PC-3 (cell line): ENCODE results near the gene ARRDC5. TPM values are rescaled to one million over a fixed set of nuclear protein-coding genes. Genes with fewer than 3 reads are reported as not detected.

Source experiments
- ATAC-seq: fragments of 200-7000 bp; cut with Tn5 transposase; 2 replicates; pipeline ENCODE4 v1.9.1; 2020; ENCODE audit warnings: mild to moderate bottlenecking, moderate library complexity
- BruUV-seq: library from RNA; stranded (reverse); fragments of 400-500 nt; replicated peaks from 2 replicates; lab custom pipeline; 2021; lab: Mats Ljungman, UMichigan
- CTCF ChIA-PET: fragments of 300-600 bp; sonication (Branson Sonifier 250); formaldehyde crosslinking; loops from one replicate; lab custom pipeline; 2022; ENCODE audit warnings: antibody characterized with exemption; lab: Charles Lee
- POLR2A ChIA-PET: fragments of 300-600 bp; sonication (Branson Sonifier 250); formaldehyde crosslinking; loops from one replicate; lab custom pipeline; 2022; ENCODE audit warnings: antibody characterized with exemption; ENCODE audit not compliant: unreplicated experiment; lab: Charles Lee
- DNase-seq: peaks from one replicate; pipeline ENCODE4 v3.0.0-alpha.2; 2015
- H2AFZ ChIP-seq: fragments of 300-600 bp; sonication (generic); 2 replicates; pipeline ENCODE4 v1.6.0; 2016; ENCODE audit warnings: antibody characterized with exemption, low read length
- H3F3A ChIP-seq: fragments of 300-600 bp; sonication (generic); one replicate; pipeline ENCODE4 v1.6.0; 2017; ENCODE audit warnings: antibody characterized with exemption, low read length, control low read depth, mild to moderate bottlenecking; ENCODE audit not compliant: unreplicated experiment
- H3K27ac ChIP-seq: fragments of 300-600 bp; sonication (generic); 2 replicates; pipeline ENCODE4 v1.5.1; 2016; ENCODE audit warnings: mild to moderate bottlenecking, low read length
- H3K27me3 ChIP-seq: fragments of 300-600 bp; sonication (generic); 2 replicates; pipeline ENCODE4 v1.6.1; 2016; ENCODE audit warnings: low read length, mixed read lengths
- H3K36me3 ChIP-seq: fragments of 300-600 bp; sonication (generic); 2 replicates; pipeline ENCODE4 v1.6.1; 2016; ENCODE audit warnings: low read depth, mixed run types, low read length, mixed read lengths
- H3K4me1 ChIP-seq: fragments of 300-600 bp; sonication (generic); 2 replicates; pipeline ENCODE4 v1.5.1; 2016; ENCODE audit warnings: low read length; ENCODE audit not compliant: insufficient read depth
- H3K4me2 ChIP-seq: fragments of 300-600 bp; sonication (generic); 2 replicates; pipeline ENCODE4 v1.6.0; 2016; ENCODE audit warnings: low read length
- H3K4me3 ChIP-seq: fragments of 300-600 bp; sonication (generic); 2 replicates; pipeline ENCODE4 v1.5.1; 2016; ENCODE audit warnings: mild to moderate bottlenecking, low read length, mixed read lengths
- H3K79me2 ChIP-seq: fragments of 300-600 bp; sonication (generic); 2 replicates; pipeline ENCODE4 v1.6.1; 2017; ENCODE audit warnings: low read length, mixed read lengths
- H3K9ac ChIP-seq: fragments of 300-600 bp; sonication (generic); 2 replicates; pipeline ENCODE4 v1.6.0; 2016; ENCODE audit warnings: mild to moderate bottlenecking, low read length
- H3K9me2 ChIP-seq: fragments of 300-600 bp; sonication (generic); replicated peaks from 2 replicates; pipeline ENCODE4 v1.6.1; 2016; ENCODE audit warnings: mixed run types, low read length, mixed read lengths
- H3K9me3 ChIP-seq: fragments of 300-600 bp; sonication (generic); 2 replicates; pipeline ENCODE4 v1.6.1; 2016; ENCODE audit warnings: low read length, mixed read lengths
- H4K20me1 ChIP-seq: fragments of 300-600 bp; sonication (generic); 2 replicates; pipeline ENCODE4 v1.6.1; 2016; ENCODE audit warnings: low read length, mixed read lengths
- CTCF ChIP-seq: fragments of 300-600 bp; sonication (generic); conservative IDR thresholded peaks from 2 replicates; pipeline ENCODE4 v1.5.1; 2017; ENCODE audit warnings: antibody characterized with exemption, low read depth, mild to moderate bottlenecking, low read length
- EZH2 ChIP-seq: fragments of 300-600 bp; sonication (generic); IDR thresholded peaks from one replicate; pipeline ENCODE4 v1.6.1; 2017; ENCODE audit warnings: antibody characterized with exemption, mild to moderate bottlenecking, low read length; ENCODE audit not compliant: unreplicated experiment
- EZH2phosphoT487 ChIP-seq: fragments of 300-600 bp; sonication (generic); IDR thresholded peaks from 2 replicates; pipeline ENCODE4 v1.6.1; 2018; ENCODE audit warnings: mild to moderate bottlenecking, antibody characterized with exemption, low read length, borderline replicate concordance
- intact Hi-C: fragments of 100-400 bp; cut with micrococcal nuclease; formaldehyde crosslinking; loops from 2 replicates; pipeline ENCODE4 v1.9.0; 2023
- total RNA-seq: library from RNA; depleted of rRNA; stranded (reverse); fragments of >200 nt; gene quantifications from 2 replicates; pipeline ENCODE4 v1.2.3, GENCODE V29; 2014

Gene ARRDC5
- total RNA-seq, 1 experiment from 2014 or later: not detected

- CTCF ChIA-PET: interaction anchor here (0.6 kb wide), 1 partner anchor 585 kb away, joined by 3 read pairs; no protein-coding TSS in a partner anchor
- TF ChIP-seq EZH2 (no peak), CTCF (no peak), EZH2phosphoT487 (no peak)
- peak within 1 kb of the TSS; percentile 78 for H3K4me3 ChIP-seq
- peak within 1 kb of the TSS; percentile 95 for H3K9ac ChIP-seq
- BruUV-seq: no TSS peak
- no peaks in the 10 kb centered on the region for H3K9me2 ChIP-seq
- H3K4me2 ChIP-seq: peak within 1 kb of the TSS; percentile 96
- H4K20me1 ChIP-seq: peaks cover 12% of the 10 kb centered on the region; the same call in 1 of the 2 replicates
- peak within 1 kb of the TSS; percentile 81 for H3K27ac ChIP-seq
- H3K79me2 ChIP-seq: peaks cover 42% of the 10 kb centered on the region
- H3K9me3 ChIP-seq: no peaks in the 10 kb centered on the region
- H3K4me1 ChIP-seq: peaks cover 42% of the 10 kb centered on the region
- POLR2A ChIA-PET: no interaction called here
- no peaks in the 10 kb centered on the region for H3K27me3 ChIP-seq
- ATAC-seq: peak; percentile 10
- H3K36me3 ChIP-seq: peaks cover 12% of the 10 kb centered on the region; the same call in 1 of the 2 replicates
- intact Hi-C loops: no loop called here
- peaks cover 11% of the 10 kb centered on the region for H3F3A ChIP-seq
- DNase-seq: peak; percentile 77
- H2AFZ ChIP-seq: peak within 1 kb of the TSS; percentile 64
Measured at GRCh38 chr19:4909156-4909896, 6.6 kb upstream of the ARRDC5 start, which contains the start of gene UHRF1. Gene UHRF1 (plus strand): TSS chr19:4909501. CDS start chr19:4910886, 1,385 bp downstream.

GRCh38 chr19:4908781-4909155 lies 6.1 kb upstream of the ARRDC5 start:
- peaks cover 8% of the 10 kb centered on the region; the same call in 1 of the 2 replicates for H3K36me3 ChIP-seq
- ATAC-seq (no peak), DNase-seq (no peak)
- H3K9me2 ChIP-seq: no peaks in the 10 kb centered on the region
- no TSS peak for BruUV-seq
- TF ChIP-seq EZH2phosphoT487: no peak
- no peak for TF ChIP-seq CTCF
- TF ChIP-seq EZH2: no peak
- H3K9ac ChIP-seq: peak overlapping the region; percentile 95
- no peaks in the 10 kb centered on the region for H3K27me3 ChIP-seq
- peak overlapping the region; percentile 64 for H2AFZ ChIP-seq
- intact Hi-C loops: no loop called here
- CTCF ChIA-PET: interaction anchor here (0.6 kb wide), 1 partner anchor 585 kb away, joined by 3 read pairs; no protein-coding TSS in a partner anchor
- H3K9me3 ChIP-seq: no peaks in the 10 kb centered on the region
- peaks cover 36% of the 10 kb centered on the region for H3K4me1 ChIP-seq
- peaks cover 10% of the 10 kb centered on the region; the same call in 1 of the 2 replicates for H4K20me1 ChIP-seq
- POLR2A ChIA-PET: no interaction called here
- no peak overlapping the region for H3K27ac ChIP-seq
- peaks cover 6% of the 10 kb centered on the region for H3F3A ChIP-seq
- peak overlapping the region; percentile 78; the same call in 1 of the 2 replicates for H3K4me3 ChIP-seq
- peak overlapping the region; percentile 96 for H3K4me2 ChIP-seq
- peaks cover 37% of the 10 kb centered on the region for H3K79me2 ChIP-seq

- CTCF ChIA-PET: no interaction called here
- Histone ChIP-seq H3K27me3 (no peaks in the 10 kb centered on the region), H3K4me2 (no peak overlapping the region), H3K79me2 (peaks cover 33% of the 10 kb centered on the region), H3K9me2 (no peaks in the 10 kb centered on the region), H3K4me3 (no peak overlapping the region), H3K36me3 (peaks cover 8% of the 10 kb centered on the region; the same call in 1 of the 2 replicates), H3K9ac (no peak overlapping the region), H3F3A (peaks cover 6% of the 10 kb centered on the region), H3K9me3 (no peaks in the 10 kb centered on the region), H4K20me1 (peaks cover 10% of the 10 kb centered on the region; the same call in 1 of the 2 replicates), H3K27ac (no peak overlapping the region), H3K4me1 (peaks cover 32% of the 10 kb centered on the region), H2AFZ (no peak overlapping the region)
- ATAC-seq (no peak), DNase-seq (no peak)
- BruUV-seq: no TSS peak
- no peak for TF ChIP-seq EZH2phosphoT487
- no peak for TF ChIP-seq CTCF
- TF ChIP-seq EZH2: no peak
- POLR2A ChIA-PET: no interaction called here
- intact Hi-C loops: no loop called here
Measured at GRCh38 chr19:4908360-4908759, 5.7 kb upstream of the ARRDC5 start.
